Psoas muscle (tissue), 8 donors: ENCODE results near the gene ADAMTS4. TPM values are rescaled to one million over a fixed set of nuclear protein-coding genes. Genes with fewer than 3 reads are reported as not detected.

Experiments
- ATAC-seq, 4 donors: fragments of 200-7000 bp; cut with Tn5 transposase; one replicate each; pipeline ENCODE4 v1.9.1; 2020; ENCODE audit warnings: moderate library complexity in 3 of 4, mild to moderate bottlenecking in 2 of 4
- DNase-seq, 2 donors: peaks; one replicate each; pipeline ENCODE4 v3.0.0-alpha.2; 2020
- H3K27ac ChIP-seq: fragments of 200-600 bp; one replicate; pipeline ENCODE4 v1.8.0; 2022
- H3K27me3 ChIP-seq, 3 donors: fragments of 200-600 bp in 1 of 3; one replicate each; pipeline versions ENCODE4 v1.6.1 to v1.8.0; 2013 to 2022; ENCODE audit warnings: low read length in 2 of 3, mild to moderate bottlenecking in 2 of 3, moderate library complexity in 1 of 3; ENCODE audit not compliant: insufficient read depth in 3 of 3
- H3K36me3 ChIP-seq, 2 donors: fragments of 200-600 bp in 1 of 2; one replicate each; pipeline versions ENCODE4 v1.6.1 to v1.8.0; 2013 to 2022; ENCODE audit warnings: low read depth in 1 of 2, mild to moderate bottlenecking in 1 of 2, moderate library complexity in 1 of 2; ENCODE audit not compliant: insufficient read depth in 1 of 2
- H3K4me1 ChIP-seq: fragments of 200-600 bp; one replicate; pipeline ENCODE4 v1.8.0; 2022
- H3K4me3 ChIP-seq: fragments of 200-600 bp; one replicate; pipeline ENCODE4 v1.8.0; 2022; ENCODE audit warnings: mild to moderate bottlenecking
- H3K9me3 ChIP-seq: fragments of 200-600 bp; one replicate; pipeline ENCODE4 v1.8.0; 2022
- WGBS, 3 donors: extraction: QIAGEN DNeasy Blood & Tissue Kit; methylation state at CpG; one replicate each; pipeline versions ENCODE4 v1.1.6 to v1.1.7; 2013; 5-methylcytosine and 5-hydroxymethylcytosine counted together
- intact Hi-C, 2 donors: fragments of 100-400 bp; cut with DNase I; formaldehyde crosslinking; loops; one replicate each; pipeline versions ENCODE4 v1.11.0 to v1.14.2; 2022
- polyA plus RNA-seq, 3 donors: library from polyadenylated mRNA; stranded (reverse); fragments of 200-250 nt; gene quantifications; one replicate each; pipeline ENCODE4 v1.2.3, GENCODE V29; 2013
- total RNA-seq, 4 donors: library from RNA; stranded (reverse); fragmentation: NEBNext Ultra II Directional in 2 of 4; extraction: Animal tissue kit (Norgen Biotek cat#: 25700) in 2 of 4; gene quantifications; one replicate each; pipeline versions ENCODE4 v1.2.1 to v1.2.4, GENCODE V29; 2021 to 2023
- TF ChIP-seq, protein P1 (sequence below): fragments of 200-600 bp; IDR thresholded peaks from one replicate; pipeline ENCODE4 v1.8.0; 2022; ENCODE audit warnings: antibody characterized with exemption
- donor health status: healthy with polysubstance abuse.
- donor health status: DM: no; HTN: no; CAD: no; lungs with moderate emphysema.
- donor health status: Bipolar disorder and iron deficiency.
- donor health status: healthy.
- donor health status: DM: yes; HTN: yes; CAD: no.
- donor health status: DM: no; HTN: no; CAD: no.
- donor health status: DM: no; HTN: no; CAD: no.
- donor health status: DM: yes; HTN: yes; CAD: no.

ADAMTS4 gene
- total and polyA plus RNA-seq, 7 donors: 0.88 to 8.9 (median 1.3) TPM

DNA sequence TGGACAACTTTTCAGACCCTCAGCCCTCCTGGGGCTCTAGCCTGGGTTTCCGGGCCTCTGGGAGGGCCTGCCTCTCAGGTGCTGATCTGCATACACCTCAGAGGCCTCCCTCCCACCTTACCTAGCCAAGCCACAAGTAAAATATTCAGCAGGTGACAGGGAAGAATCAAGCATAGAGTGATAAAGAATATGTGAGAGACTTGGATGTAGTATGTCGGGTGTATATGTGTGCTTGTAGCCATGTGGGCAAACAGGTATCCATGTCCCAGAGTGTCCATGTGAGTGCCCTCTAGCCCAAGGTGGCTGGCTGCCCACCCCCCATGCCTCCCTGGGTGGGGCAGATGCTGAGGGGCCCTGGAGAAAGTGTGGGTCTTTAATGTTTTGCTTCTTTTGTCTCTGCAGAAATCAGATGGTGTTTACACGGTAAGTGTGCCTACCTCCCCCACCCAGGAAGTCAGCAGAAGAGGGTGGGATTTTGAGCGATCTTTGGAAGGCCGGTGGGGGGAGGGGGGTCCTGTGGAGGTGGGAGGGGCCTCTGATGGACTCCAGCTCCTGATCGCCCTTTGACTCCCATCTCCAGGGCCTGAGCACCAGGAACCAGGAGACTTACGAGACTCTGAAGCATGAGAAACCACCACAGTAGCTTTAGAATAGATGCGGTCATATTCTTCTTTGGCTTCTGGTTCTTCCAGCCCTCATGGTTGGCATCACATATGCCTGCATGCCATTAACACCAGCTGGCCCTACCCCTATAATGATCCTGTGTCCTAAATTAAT, 19.6 kb upstream of the ADAMTS4 start:
- WGBS, 3 donors: 71 to 74% (median 72%) methylated on average over 8 of the region's 8 CpGs
- ATAC-seq: no peak

GRCh38 chr1:161217831-161218230, 19.0 kb upstream of the ADAMTS4 start:
- intact Hi-C loops: no loop called here
- DNase-seq (no peak), ATAC-seq (peak in 1 of 4 donors; percentile 2)
- WGBS, 3 donors: 55 to 79% (median 65%) methylated on average over 6 of the region's 6 CpGs
- Histone ChIP-seq H3K27ac (no peak overlapping the region), H3K4me3 (no peak overlapping the region), H3K36me3 (peaks cover 9 to 25% of the 10 kb centered on the region in 2 donors), H3K9me3 (no peaks in the 10 kb centered on the region), H3K4me1 (no peaks in the 10 kb centered on the region), H3K27me3 (no peaks in the 10 kb centered on the region)
- TF ChIP-seq, protein P1, sequence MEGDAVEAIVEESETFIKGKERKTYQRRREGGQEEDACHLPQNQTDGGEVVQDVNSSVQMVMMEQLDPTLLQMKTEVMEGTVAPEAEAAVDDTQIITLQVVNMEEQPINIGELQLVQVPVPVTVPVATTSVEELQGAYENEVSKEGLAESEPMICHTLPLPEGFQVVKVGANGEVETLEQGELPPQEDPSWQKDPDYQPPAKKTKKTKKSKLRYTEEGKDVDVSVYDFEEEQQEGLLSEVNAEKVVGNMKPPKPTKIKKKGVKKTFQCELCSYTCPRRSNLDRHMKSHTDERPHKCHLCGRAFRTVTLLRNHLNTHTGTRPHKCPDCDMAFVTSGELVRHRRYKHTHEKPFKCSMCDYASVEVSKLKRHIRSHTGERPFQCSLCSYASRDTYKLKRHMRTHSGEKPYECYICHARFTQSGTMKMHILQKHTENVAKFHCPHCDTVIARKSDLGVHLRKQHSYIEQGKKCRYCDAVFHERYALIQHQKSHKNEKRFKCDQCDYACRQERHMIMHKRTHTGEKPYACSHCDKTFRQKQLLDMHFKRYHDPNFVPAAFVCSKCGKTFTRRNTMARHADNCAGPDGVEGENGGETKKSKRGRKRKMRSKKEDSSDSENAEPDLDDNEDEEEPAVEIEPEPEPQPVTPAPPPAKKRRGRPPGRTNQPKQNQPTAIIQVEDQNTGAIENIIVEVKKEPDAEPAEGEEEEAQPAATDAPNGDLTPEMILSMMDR: no peak

More for the DNA sequence above, 19.6 kb upstream of the ADAMTS4 start:
- H3K27me3 ChIP-seq: no peaks in the 10 kb centered on the region
- DNase-seq: no peak
- no peaks in the 10 kb centered on the region for H3K4me1 ChIP-seq
- H3K9me3 ChIP-seq: no peaks in the 10 kb centered on the region
- intact Hi-C loops: no loop called here
- H3K27ac ChIP-seq: no peak overlapping the region
- no peak overlapping the region for H3K4me3 ChIP-seq
- H3K36me3 ChIP-seq: peaks cover 6 to 19% of the 10 kb centered on the region in 2 donors
- TF ChIP-seq, protein P1: no peak

GRCh38 chr1:161216945-161217712, 18.3 kb upstream of the ADAMTS4 start:
- TF ChIP-seq, protein P1: no peak
- Histone ChIP-seq H3K27ac (no peak overlapping the region), H3K27me3 (no peaks in the 10 kb centered on the region), H3K4me3 (peak overlapping the region; percentile 39), H3K36me3 (peaks cover 9 to 32% of the 10 kb centered on the region in 2 donors), H3K9me3 (no peaks in the 10 kb centered on the region), H3K4me1 (no peaks in the 10 kb centered on the region)
- intact Hi-C loops: no loop called here
- WGBS, 3 donors: 45 to 51% (median 46%) methylated on average over 7 of the region's 7 CpGs
- ATAC-seq (peak; percentile 26 to 61 (median 42)), DNase-seq (no peak)

DNA sequence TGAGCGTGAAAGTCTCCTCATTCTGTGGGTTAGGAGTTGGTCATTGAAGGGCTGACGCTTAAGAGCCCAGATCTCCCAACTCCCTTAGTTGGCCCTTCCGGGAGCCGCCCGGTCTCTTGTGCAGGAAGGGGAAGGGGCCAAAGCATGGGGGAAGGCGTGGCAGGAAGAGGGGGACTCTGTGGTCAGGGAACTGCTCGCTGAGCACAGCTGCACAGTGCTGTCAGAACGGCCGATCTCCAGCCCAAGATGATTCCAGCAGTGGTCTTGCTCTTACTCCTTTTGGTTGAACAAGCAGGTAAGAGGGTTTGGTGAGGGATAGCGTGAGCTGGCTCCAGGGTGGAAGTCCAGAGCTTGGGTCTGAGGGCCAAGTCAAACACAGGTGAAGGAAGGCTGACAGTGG, 16.2 kb upstream of the ADAMTS4 start, which contains the start of gene FCER1G:
Gene FCER1G, plus strand, starts transcription at position 220 of the 400 bp plus-strand sequence. Its CDS starts 27 bp downstream, at position 247.
- intact Hi-C loops: no loop called here
- TF ChIP-seq, protein P1: no peak
- 68 to 77% (median 72%) methylated on average over 10 of the region's 10 CpGs for WGBS, 3 donors
- ATAC-seq (peak in 3 of 4 donors; percentile 28 to 48 (median 33)), DNase-seq (peak; percentile 45 to 79)
- peaks cover 17 to 53% of the 10 kb centered on the region in 2 donors for H3K36me3 ChIP-seq
- H3K9me3 ChIP-seq: no peaks in the 10 kb centered on the region
- no peaks in the 10 kb centered on the region for H3K27me3 ChIP-seq
- peak within 1 kb of the TSS; percentile 42 for H3K4me3 ChIP-seq
- H3K4me1 ChIP-seq: no peaks in the 10 kb centered on the region
- no peak within 1 kb of the TSS for H3K27ac ChIP-seq
